ENCODE measurements around the gene NDUFS5.
"Not testable (repeated sequence)": the region's sequence is repeated elsewhere in the genome, so short reads cannot be mapped to it uniquely, and the experiment has no call there.

NDUFS5 gene

GRCh38 chr1:39061951-39062350 lies 35.8 kb downstream of the NDUFS5 start:
- in situ Hi-C loops (cut with MboI; ENCODE audit: low sequenced_read_pairs), result no loop called here

DNA sequence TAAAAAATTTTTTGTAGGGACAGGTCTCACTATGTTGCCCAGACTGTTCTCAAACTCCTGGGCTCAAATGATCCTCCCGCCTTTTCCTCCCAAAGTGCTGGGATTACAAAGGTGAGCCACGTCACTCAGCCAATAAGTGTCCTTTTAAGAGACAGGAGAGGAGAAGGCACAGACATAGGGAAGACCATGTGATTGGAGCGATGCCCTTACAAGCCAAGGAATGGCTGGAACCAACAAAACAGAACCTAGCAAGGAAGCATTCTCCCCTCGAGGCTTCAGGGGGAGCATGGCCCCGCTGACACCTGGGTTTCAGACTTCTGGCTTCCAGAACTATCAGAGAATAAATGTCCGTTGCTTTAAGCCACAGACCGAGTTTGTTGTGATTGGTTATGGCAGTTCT lies 37.0 kb downstream of the NDUFS5 start:
- in situ Hi-C loops (cut with MboI; ENCODE audit: low sequenced_read_pairs), result no loop called here

DNA sequence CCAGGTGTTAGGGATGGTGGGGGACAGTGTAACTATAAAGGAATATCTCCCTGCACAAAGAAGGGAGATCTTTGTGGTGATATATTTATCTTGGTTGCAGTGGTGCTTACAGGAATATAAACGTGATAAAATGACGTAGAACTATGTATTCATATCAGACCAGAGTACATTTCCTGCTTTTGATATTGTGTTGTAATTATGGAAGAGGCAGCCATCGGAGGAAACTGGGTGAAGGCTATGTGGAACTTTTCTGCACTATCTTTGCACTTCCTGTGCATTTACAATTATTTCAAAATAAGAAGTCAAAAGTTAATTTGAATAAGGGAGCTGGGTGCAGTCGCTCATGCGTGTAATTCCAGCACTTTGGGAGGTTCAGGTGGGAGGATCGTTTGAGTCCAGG lies 37.6 kb downstream of the NDUFS5 start:
- in situ Hi-C loops (cut with MboI; ENCODE audit: low sequenced_read_pairs), result no loop called here

DNA sequence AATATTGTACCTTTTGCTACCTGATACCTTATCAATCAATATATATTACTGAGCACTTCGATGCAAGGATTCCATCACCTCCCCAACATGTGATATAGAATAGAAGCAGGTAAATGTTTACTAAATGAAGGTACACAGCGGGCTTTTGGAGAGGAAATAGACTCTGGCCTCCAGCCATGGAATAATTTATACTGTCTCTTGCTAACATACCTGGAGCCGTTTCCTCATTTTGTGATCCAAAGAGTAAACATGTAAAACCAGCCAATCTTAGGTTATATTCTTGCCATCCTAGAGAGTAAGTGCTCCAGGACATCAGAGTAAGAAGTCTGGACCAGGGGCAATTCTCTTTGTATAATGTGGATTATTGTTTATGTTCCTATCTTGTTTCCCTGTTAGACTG lies 39.4 kb downstream of the NDUFS5 start:
- in situ Hi-C loops (cut with MboI; ENCODE audit: low sequenced_read_pairs), result no loop called here

DNA sequence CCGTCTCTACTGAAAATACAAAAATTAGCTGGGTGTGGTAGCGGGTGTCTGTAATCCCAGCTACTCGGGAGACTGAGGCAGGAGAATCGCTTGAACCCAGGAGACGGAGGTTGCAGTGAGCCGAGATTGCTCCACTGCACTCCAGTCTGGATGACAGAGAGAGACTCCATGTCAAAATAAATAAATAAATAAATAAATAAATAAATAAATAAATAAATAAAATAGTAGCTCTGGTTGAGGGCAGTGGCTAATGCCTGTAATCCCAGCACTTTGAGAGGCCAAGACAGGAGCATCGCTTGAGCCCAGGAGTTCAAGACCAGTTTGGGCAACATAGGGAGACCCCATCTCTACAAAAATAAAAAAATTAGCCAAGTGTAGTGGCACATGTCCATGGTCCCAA lies 42.1 kb downstream of the NDUFS5 start:
- in situ Hi-C loops (cut with MboI; ENCODE audit: low sequenced_read_pairs), result not testable (repeated sequence)

GRCh38 chr1:39071557-39071956 lies 45.4 kb downstream of the NDUFS5 start:
- in situ Hi-C loops (cut with MboI; ENCODE audit: low sequenced_read_pairs), result not testable (repeated sequence)

GRCh38 chr1:39076127-39076798 lies 50.1 kb downstream of the NDUFS5 start:
- in situ Hi-C loops (cut with MboI; ENCODE audit: low sequenced_read_pairs), result no loop called here

DNA sequence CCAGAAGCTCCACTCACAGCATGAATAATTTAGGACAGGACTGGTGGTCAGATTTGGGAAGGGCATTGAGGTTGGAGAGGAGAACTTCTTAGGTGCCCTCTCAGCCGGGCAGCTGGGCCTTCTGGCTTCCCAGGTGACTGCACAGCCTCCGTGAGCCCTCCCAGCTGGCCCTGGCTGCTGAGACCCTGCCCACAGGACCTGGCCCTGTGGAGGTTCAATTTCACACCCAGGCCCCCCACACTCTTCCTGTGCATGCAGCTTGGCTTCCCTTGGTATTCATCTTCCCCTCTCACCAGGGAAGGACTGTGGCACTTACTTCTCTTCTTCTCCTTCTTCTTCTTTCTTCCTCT lies 50.6 kb downstream of the NDUFS5 start:
- in situ Hi-C loops (cut with MboI; ENCODE audit: low sequenced_read_pairs), result no loop called here

DNA sequence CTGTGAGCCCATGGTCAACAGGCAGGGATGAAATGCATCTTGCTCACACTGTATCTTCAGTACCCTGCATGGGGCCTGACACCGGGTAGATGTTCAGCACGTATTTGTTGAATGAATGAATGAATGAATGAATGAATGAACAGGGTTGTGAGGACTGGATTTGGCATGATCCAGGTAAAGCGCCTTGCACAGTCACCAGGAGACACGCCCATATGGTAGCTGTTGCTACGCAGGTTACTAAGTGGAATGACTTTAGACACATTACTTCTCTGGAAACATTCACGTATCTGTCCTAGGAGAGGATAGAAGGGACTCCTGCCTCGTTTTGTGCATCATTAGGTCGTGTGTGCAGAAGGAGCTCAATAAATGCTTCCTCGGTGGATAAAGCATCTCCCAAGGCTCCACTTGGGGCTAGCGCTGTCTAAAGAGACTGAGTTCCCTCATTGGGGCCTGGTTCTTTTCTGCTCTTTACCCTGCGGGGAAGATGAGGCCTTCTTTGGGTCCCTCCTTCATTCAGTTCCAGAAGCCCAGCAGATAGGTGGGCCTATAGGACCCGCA lies 54.2 kb downstream of the NDUFS5 start:
- in situ Hi-C loops (cut with MboI; ENCODE audit: low sequenced_read_pairs), result no loop called here

- in situ Hi-C loops (cut with MboI; ENCODE audit: low sequenced_read_pairs), result no loop called here
Measured at GRCh38 chr1:39080831-39081270, 54.7 kb downstream of the NDUFS5 start.

- in situ Hi-C loops (cut with MboI; ENCODE audit: low sequenced_read_pairs), result no loop called here
Measured at GRCh38 chr1:39081271-39082009, 55.3 kb downstream of the NDUFS5 start.

DNA sequence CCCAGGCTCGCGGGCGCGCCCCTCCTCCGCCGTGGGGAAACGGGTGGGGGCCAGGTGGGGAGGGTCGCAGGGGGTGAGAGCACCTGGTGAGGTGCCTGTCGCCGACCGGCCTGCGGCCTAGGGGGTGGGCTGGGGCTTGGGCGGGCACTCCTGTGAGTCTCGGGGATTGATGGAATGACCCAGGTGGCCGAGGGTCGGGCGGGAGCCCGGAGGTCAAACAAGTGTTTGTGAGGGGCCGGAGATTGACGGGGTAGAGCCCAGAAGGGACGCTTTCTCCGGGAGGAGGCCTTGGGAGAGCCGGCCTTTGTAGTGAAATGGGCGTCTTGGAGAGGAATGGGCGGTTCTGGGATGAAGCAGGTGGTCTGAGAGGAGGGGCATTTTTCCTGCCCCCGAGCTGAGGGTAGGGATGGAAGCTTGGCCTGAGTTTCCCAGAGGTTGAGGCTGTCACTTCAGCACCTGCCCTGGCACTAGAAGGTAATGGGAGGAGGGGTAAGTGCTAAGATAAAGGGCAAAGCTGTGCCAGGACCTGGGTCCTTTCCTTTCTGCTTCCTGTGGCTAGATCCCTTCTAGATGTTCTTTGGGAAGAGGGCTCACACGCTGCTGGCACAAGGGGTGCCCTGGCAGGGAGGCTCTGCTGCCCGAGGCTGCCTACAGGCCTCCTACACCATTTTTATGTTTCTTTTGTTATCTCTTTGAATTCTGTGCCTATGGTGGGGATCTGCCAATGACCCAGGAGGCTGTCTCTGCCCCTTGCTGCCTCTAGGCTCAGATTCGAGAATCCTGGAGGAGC lies 56.1 kb downstream of the NDUFS5 start:
- in situ Hi-C loops (cut with MboI; ENCODE audit: low sequenced_read_pairs), result no loop called here

- in situ Hi-C loops (cut with MboI; ENCODE audit: low sequenced_read_pairs), result no loop called here
Measured at GRCh38 chr1:39082811-39083576, 56.8 kb downstream of the NDUFS5 start.

- in situ Hi-C loops (cut with MboI; ENCODE audit: low sequenced_read_pairs), result no loop called here
Measured at GRCh38 chr1:39084191-39084590, 58.0 kb downstream of the NDUFS5 start.
